Ishikawa (cell line): ENCODE results near the gene NPR2.

Experiments
- EGR1 ChIP-seq: IDR thresholded peaks from 2 replicates; pipeline ENCODE4 v1.6.1; 2012
- MAX ChIP-seq: IDR thresholded peaks from 2 replicates; pipeline ENCODE4 v1.6.1; 2012
- TAF1 ChIP-seq: IDR thresholded peaks from 2 replicates; pipeline ENCODE4 v1.6.1; 2012; ENCODE audit warnings: low read depth, mild to moderate bottlenecking

GRCh38 chr9:35776018-35776417 is 15.4 kb upstream of the NPR2 start:
- TF ChIP-seq TAF1, result no peak
- TF ChIP-seq EGR1, result no peak
- peak; percentile 44; the same call in 1 of the 2 replicates for TF ChIP-seq MAX
